H1 (cell line): ENCODE measurements around the gene RBM6. TPM values are rescaled to one million over a fixed set of nuclear protein-coding genes. Genes with fewer than 3 reads are reported as not detected.

Experiments
- CTCF ChIA-PET: fragments of 300-600 bp; sonication (Branson Sonifier 250); formaldehyde crosslinking; loops from one replicate; lab custom pipeline; 2021; ENCODE audit not compliant: partially characterized antibody; lab: Charles Lee
- POLR2A ChIA-PET: fragments of 300-600 bp; sonication (Branson Sonifier 250); formaldehyde crosslinking; loops from one replicate; lab custom pipeline; 2021; ENCODE audit warnings: inconsistent platforms; ENCODE audit not compliant: partially characterized antibody; lab: Charles Lee
- DNase-seq, 2 experiments: peaks; one replicate each; pipeline versions ENCODE4 v3.0.0 to v3.0.0-alpha.2; 2010 to 2022; ENCODE audit warnings: low spot score in 2 of 2, low read depth in 1 of 2, mixed read lengths in 1 of 2
- FAIRE-seq: peaks from 2 replicates; lab custom pipeline; 2011; peaks lifted over from hg19 to GRCh38; lab: Jason Lieb, UNC
- H2AFZ ChIP-seq: 2 replicates; pipeline ENCODE4 v1.8.1; 2012; ENCODE audit warnings: low read length, inconsistent platforms
- H2AK5ac ChIP-seq: 2 replicates; pipeline ENCODE4 v1.6.1; 2013; ENCODE audit warnings: low read depth, low read length
- H2BK120ac ChIP-seq: replicated peaks from 2 replicates; pipeline ENCODE3; 2013; ENCODE audit warnings: low read depth, low read length, inconsistent platforms
- H2BK12ac ChIP-seq: 2 replicates; pipeline ENCODE4 v1.6.1; 2013; ENCODE audit warnings: low read depth, low read length
- H2BK15ac ChIP-seq: 2 replicates; pipeline ENCODE4 v1.6.1; 2013; ENCODE audit warnings: low read length
- H2BK20ac ChIP-seq: 2 replicates; pipeline ENCODE4 v1.6.1; 2013; ENCODE audit warnings: low read length
- H2BK5ac ChIP-seq: 2 replicates; pipeline ENCODE4 v1.6.1; 2013; ENCODE audit warnings: low read depth, low read length
- H3K14ac ChIP-seq: 2 replicates; pipeline ENCODE4 v1.6.1; 2013; ENCODE audit warnings: inconsistent platforms; ENCODE audit not compliant: insufficient read length
- H3K18ac ChIP-seq: 2 replicates; pipeline ENCODE4 v1.6.1; 2013; ENCODE audit warnings: low read length; ENCODE audit errors: extremely low read depth
- H3K23ac ChIP-seq: 2 replicates; pipeline ENCODE4 v1.6.1; 2013; ENCODE audit warnings: inconsistent platforms; ENCODE audit not compliant: insufficient read length
- H3K23me2 ChIP-seq: 2 replicates; pipeline ENCODE4 v1.6.1; 2013; ENCODE audit warnings: low read depth, low read length
- H3K27ac ChIP-seq: 2 replicates; pipeline ENCODE4 v1.6.1; 2011; ENCODE audit warnings: low read depth, low read length, inconsistent platforms
- H3K27me3 ChIP-seq, 4 experiments: replicated peaks in 1 of 4; 1 replicate in 1 of 4; 2 replicates in 3 of 4; pipeline versions ENCODE4 v1.6.1 to v1.8.1; 2011 to 2013; ENCODE audit warnings: low read length in 3 of 4, mild to moderate bottlenecking in 3 of 4, inconsistent platforms in 2 of 4, mixed read lengths in 2 of 4, moderate library complexity in 1 of 4; ENCODE audit not compliant: control insufficient read depth in 3 of 4, insufficient read depth in 3 of 4; ENCODE audit errors: extremely low read depth in 1 of 4
- H3K36me3 ChIP-seq, 4 experiments: 2 replicates each; pipeline versions ENCODE4 v1.6.1 to v1.8.1; 2011 to 2013; ENCODE audit warnings: mild to moderate bottlenecking in 4 of 4, low read length in 3 of 4, moderate library complexity in 2 of 4, control low read depth in 1 of 4, inconsistent platforms in 1 of 4; ENCODE audit not compliant: insufficient read depth in 4 of 4, control insufficient read depth in 2 of 4
- H3K4ac ChIP-seq: replicated peaks from 2 replicates; pipeline ENCODE3; 2013; ENCODE audit warnings: low read length, low read depth, mixed read lengths, inconsistent platforms; ENCODE audit not compliant: insufficient read length
- H3K4me1 ChIP-seq, 4 experiments: replicated peaks in 1 of 4; 1 replicate in 1 of 4; 2 replicates in 3 of 4; pipeline versions ENCODE4 v1.6.1 to v1.8.1; 2011 to 2013; ENCODE audit warnings: low read length in 3 of 4, inconsistent platforms in 2 of 4, mixed read lengths in 1 of 4; ENCODE audit not compliant: insufficient read depth in 4 of 4, control insufficient read depth in 3 of 4
- H3K4me2 ChIP-seq, 2 experiments: 2 replicates each; pipeline versions ENCODE4 v1.6.1 to v1.8.1; 2011 to 2013; ENCODE audit warnings: low read depth in 2 of 2, low read length in 2 of 2, control low read depth in 1 of 2, inconsistent platforms in 1 of 2, mild to moderate bottlenecking in 1 of 2; ENCODE audit not compliant: insufficient read depth in 1 of 2
- H3K4me3 ChIP-seq, 4 experiments: fragments of 200-600, 300-600 bp in 1 of 4; sonication (generic), shearing (Covaris generic), sonication (Bioruptor Twin) in 1 of 4; 2 replicates each; pipeline versions ENCODE4 v1.5.1 to v1.8.1; 2011 to 2016; ENCODE audit warnings: low read length in 4 of 4, low read depth in 3 of 4, control low read depth in 2 of 4, inconsistent platforms in 2 of 4, mild to moderate bottlenecking in 2 of 4, mixed read lengths in 1 of 4, moderate library complexity in 1 of 4; ENCODE audit not compliant: insufficient read depth in 2 of 4; ENCODE audit errors: extremely low read depth in 1 of 4
- H3K56ac ChIP-seq: replicated peaks from 2 replicates; pipeline ENCODE3; 2013; ENCODE audit warnings: low read depth, mild to moderate bottlenecking, mixed read lengths, low read length, inconsistent platforms; ENCODE audit not compliant: insufficient read length
- H3K79me1 ChIP-seq: 2 replicates; pipeline ENCODE4 v1.6.1; 2013; ENCODE audit warnings: low read depth, low read length, control low read depth
- H3K79me2 ChIP-seq, 2 experiments: 2 replicates each; pipeline versions ENCODE4 v1.6.1 to v1.8.1; 2012 to 2013; ENCODE audit warnings: low read length in 2 of 2, mild to moderate bottlenecking in 2 of 2, inconsistent platforms in 1 of 2; ENCODE audit not compliant: insufficient read depth in 2 of 2, control insufficient read depth in 1 of 2
- H3K9ac ChIP-seq, 4 experiments: replicated peaks in 1 of 4; 1 replicate in 1 of 4; 2 replicates in 3 of 4; pipeline versions ENCODE4 v1.6.1 to v1.8.1; 2011 to 2013; ENCODE audit warnings: low read depth in 3 of 4, low read length in 3 of 4, control low read depth in 2 of 4, mild to moderate bottlenecking in 2 of 4, moderate library complexity in 2 of 4, inconsistent platforms in 1 of 4; ENCODE audit errors: extremely low read depth in 1 of 4
- H3K9me3 ChIP-seq, 2 experiments: 2 replicates each; pipeline versions ENCODE4 v1.6.1 to v1.8.1; 2012 to 2013; ENCODE audit warnings: mild to moderate bottlenecking in 2 of 2, moderate library complexity in 2 of 2, control low read depth in 1 of 2, inconsistent platforms in 1 of 2, low read depth in 1 of 2, low read length in 1 of 2, mixed read lengths in 1 of 2; ENCODE audit not compliant: insufficient read depth in 2 of 2
- H4K20me1 ChIP-seq, 2 experiments: replicated peaks in 1 of 2; 2 replicates each; pipeline versions ENCODE3 to v1.8.1; 2011 to 2013; ENCODE audit warnings: inconsistent platforms in 2 of 2, low read length in 2 of 2, mild to moderate bottlenecking in 1 of 2; ENCODE audit not compliant: insufficient read depth in 2 of 2, control insufficient read depth in 1 of 2
- H4K5ac ChIP-seq: 2 replicates; pipeline ENCODE4 v1.6.1; 2013; ENCODE audit warnings: low read length, low read depth, mixed read lengths, inconsistent platforms; ENCODE audit not compliant: insufficient read length
- H4K8ac ChIP-seq: 2 replicates; pipeline ENCODE4 v1.8.0; 2013; ENCODE audit warnings: mild to moderate bottlenecking, moderate library complexity, low read length, inconsistent platforms; ENCODE audit not compliant: insufficient read depth; ENCODE audit errors: extremely low read depth
- H4K91ac ChIP-seq: replicated peaks from 2 replicates; pipeline ENCODE3; 2013; ENCODE audit warnings: low read length, mixed read lengths, inconsistent platforms; ENCODE audit not compliant: insufficient read length
- ASH2L ChIP-seq: fragments of 200-600, 300-600 bp; sonication (generic); IDR thresholded peaks from one replicate; pipeline ENCODE4 v1.7.1; 2017; ENCODE audit warnings: low read length
- BCL11A ChIP-seq, 2 experiments: IDR thresholded peaks; one replicate each; pipeline ENCODE4 v1.6.1; 2011; ENCODE audit warnings: low read depth in 2 of 2, low read length in 2 of 2, mild to moderate bottlenecking in 2 of 2
- BRCA1 ChIP-seq: IDR thresholded peaks from 2 replicates; pipeline ENCODE4 v1.6.1; 2012; ENCODE audit warnings: low read depth, low read length, improper control_type of control experiment
- CTCF ChIP-seq, 3 experiments: IDR thresholded peaks; 1 replicate in 2 of 3; 2 replicates in 1 of 3; pipeline versions ENCODE4 v1.5.1 to v1.6.1; 2011; ENCODE audit warnings: low read length in 3 of 3, mild to moderate bottlenecking in 3 of 3, inconsistent platforms in 2 of 3, low read depth in 1 of 3, moderate library complexity in 1 of 3; ENCODE audit not compliant: insufficient read depth in 1 of 3; ENCODE audit errors: control extremely low read depth in 1 of 3
- EGR1 ChIP-seq: IDR thresholded peaks from 2 replicates; pipeline ENCODE4 v1.6.1; 2011; ENCODE audit warnings: low read depth, low read length, borderline replicate concordance
- KDM1A ChIP-seq: fragments of 200-600, 300-600 bp; sonication (generic); IDR thresholded peaks from 2 replicates; pipeline ENCODE4 v1.7.1; 2016; ENCODE audit warnings: mild to moderate bottlenecking, low read length, borderline replicate concordance
- KDM5A ChIP-seq: fragments of 200-600 bp; IDR thresholded peaks from 2 replicates; pipeline ENCODE4 v1.7.1; 2012; ENCODE audit warnings: mild to moderate bottlenecking, low read length, inconsistent platforms, mixed read lengths
- MAFK ChIP-seq: IDR thresholded peaks from 2 replicates; pipeline ENCODE4 v1.6.1; 2012; ENCODE audit warnings: low read depth, mild to moderate bottlenecking, improper control_type of control experiment, low read length
- MAX ChIP-seq: IDR thresholded peaks from 2 replicates; pipeline ENCODE4 v1.6.1; 2012; ENCODE audit warnings: inconsistent platforms
- NANOG ChIP-seq: IDR thresholded peaks from 2 replicates; pipeline ENCODE4 v1.6.1; 2011; ENCODE audit warnings: low read length, low read depth, mild to moderate bottlenecking, inconsistent platforms; ENCODE audit not compliant: insufficient read depth, poor library complexity, severe bottlenecking
- POU5F1 ChIP-seq: IDR thresholded peaks from 2 replicates; pipeline ENCODE4 v1.6.1; 2011; ENCODE audit warnings: low read depth, mild to moderate bottlenecking, low read length, moderate library complexity
- TBP ChIP-seq: IDR thresholded peaks from 2 replicates; pipeline ENCODE4 v1.6.1; 2011; ENCODE audit warnings: low read depth, low read length, improper control_type of control experiment
- WGBS, 2 experiments: shearing (Covaris generic) in 1 of 2; methylation state at CpG; one replicate each; pipeline versions ENCODE4 v1.1.6 to v1.1.7; 2013 to 2015; ENCODE audit warnings: low lambda C conversion rate in 2 of 2, mixed read lengths in 2 of 2, inconsistent platforms in 1 of 2, low coverage in 1 of 2, missing lambda C conversion rate in 1 of 2; ENCODE audit not compliant: insufficient replicate concordance in 2 of 2, insufficient coverage in 1 of 2, insufficient read length in 1 of 2; ENCODE audit errors: extremely low coverage in 1 of 2, missing lambda C conversion rate in 1 of 2; 5-methylcytosine and 5-hydroxymethylcytosine counted together
- polyA plus RNA-seq, 7 experiments: library from polyadenylated mRNA; depleted of rRNA in 3 of 7; stranded (reverse) in 5 of 7; unstranded in 2 of 7; fragments of >200 nt in 5 of 7; fragments of 200-250 nt in 2 of 7; gene quantifications; 1 replicate in 5 of 7; 2 replicates in 1 of 7; 4 replicates in 1 of 7; pipeline versions ENCODE4 v1.2.1 to v1.2.3, GENCODE V29; 2011 to 2013; ENCODE audit warnings: missing spikeins in 2 of 7, mixed read lengths in 2 of 7
- total RNA-seq: library from RNA; stranded (reverse); fragmentation: NEBNext Ultra II Directional; extraction: Animal tissue kit (Norgen Biotek cat#: 25700); gene quantifications from 2 replicates; pipeline ENCODE4 v1.2.1, GENCODE V29; 2021

RBM6 gene
- total and polyA plus RNA-seq, 2 of the 8 experiments (the other 6 are each of a cell fraction or from before 2014, with no cell fraction given), result 30.6 to 80.1 TPM

- no peak overlapping the region for H3K4me3 ChIP-seq
- no peak overlapping the region for H2AK5ac ChIP-seq
- TF ChIP-seq TBP (no peak), BRCA1 (no peak), KDM5A (no peak), MAFK (no peak), MAX (no peak), BCL11A (IDR thresholded peaks at IDR 0.05; ENCODE audit: low read depth in 2 of 2, low read length in 2 of 2) (no peak), KDM1A (no peak), EGR1 (no peak), CTCF (IDR thresholded peaks at IDR 0.05; ENCODE audit: control extremely low read depth in 1 of 3, insufficient read depth in 1 of 3, low read depth in 1 of 3, low read length in 3 of 3) (no peak), POU5F1 (no peak), NANOG (no peak), ASH2L (no peak)
Measured at GRCh38 chr3:49992326-49992725, 52.4 kb downstream of the RBM6 start.

More at GRCh38 chr3:49992326-49992725, 52.4 kb downstream of the RBM6 start:
- H3K23ac ChIP-seq, result no peak overlapping the region
- no peak overlapping the region for H3K14ac ChIP-seq
- no peak overlapping the region for H2BK12ac ChIP-seq
- H3K4me1 ChIP-seq, result peaks cover 0 to 4% (median 2%) of the 10 kb centered on the region in 4 experiments; a peak in 3 of 7 replicates
- H3K18ac ChIP-seq, result no peak overlapping the region
- WGBS, 2 experiments, result 96% methylated on average over 2 of the region's 2 CpGs; no CpG with 5 or more reads in 1 of the 2 experiments
- no peak overlapping the region for H3K4me2 ChIP-seq
- H4K20me1 ChIP-seq, result peaks cover 0 to 4% of the 10 kb centered on the region in 2 experiments
- peaks cover 0 to 2% (median 0%) of the 10 kb centered on the region in 4 experiments; a peak in 1 of 8 replicates for H3K36me3 ChIP-seq
- POLR2A ChIA-PET, result no interaction called here
- no peak overlapping the region for H4K8ac ChIP-seq
- H2BK5ac ChIP-seq, result no peak overlapping the region
- H4K91ac ChIP-seq, result no peak overlapping the region
- no peaks in the 10 kb centered on the region for H3K27me3 ChIP-seq
- FAIRE-seq (no peak), DNase-seq (no peak)
- no peak overlapping the region for H2AFZ ChIP-seq
- no peak overlapping the region for H3K27ac ChIP-seq
- no peak overlapping the region for H2BK20ac ChIP-seq
- H3K9me3 ChIP-seq, result no peaks in the 10 kb centered on the region
- no peak overlapping the region for H3K56ac ChIP-seq
- H3K4ac ChIP-seq, result no peak overlapping the region
- no peaks in the 10 kb centered on the region for H3K23me2 ChIP-seq
- peaks cover 0 to 14% of the 10 kb centered on the region in 2 experiments; a peak in 2 of 4 replicates for H3K79me2 ChIP-seq
- CTCF ChIA-PET, result interaction anchor here (0.6 to 1.1 kb wide), 4 partner anchors 8 to 234 kb away, joined by 3 read pairs; no protein-coding TSS in a partner anchor
- H3K79me1 ChIP-seq, result no peaks in the 10 kb centered on the region
- H3K9ac ChIP-seq, result no peak overlapping the region
- H2BK15ac ChIP-seq, result no peak overlapping the region
- H2BK120ac ChIP-seq, result no peak overlapping the region
- H4K5ac ChIP-seq, result no peak overlapping the region
